SIG-M5 treated with dmso at 0.1 percent for 504 hours (cell line): ENCODE data around the gene PKD1.

ENCODE experiments used
- DNase-seq: peaks from one replicate; lab custom pipeline; 2025; ENCODE audit not compliant: unreplicated experiment; lab: John Stamatoyannopoulos, UW

PKD1 gene

DNA sequence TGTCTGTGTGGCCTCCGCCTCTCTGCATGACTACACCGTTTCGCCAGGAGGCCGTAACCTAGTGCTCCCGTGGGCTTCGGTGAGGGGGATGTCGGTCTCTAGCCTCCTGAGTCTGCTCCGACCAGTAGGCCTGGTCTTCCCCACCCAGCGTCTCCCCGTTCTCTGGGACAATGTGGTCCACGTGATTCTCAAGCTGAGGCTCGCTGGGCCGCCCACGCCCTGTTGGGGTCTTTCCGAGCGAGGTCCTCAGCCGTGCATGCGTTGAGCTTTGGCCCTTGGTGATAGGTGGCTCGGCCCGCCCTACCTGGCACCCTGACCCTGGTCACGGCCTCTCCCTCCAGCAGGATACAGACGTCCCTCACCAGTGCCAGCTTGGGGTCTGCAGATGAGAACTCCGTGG, 57.0 kb downstream of the PKD1 start:
- DNase-seq = no peak

DNA sequence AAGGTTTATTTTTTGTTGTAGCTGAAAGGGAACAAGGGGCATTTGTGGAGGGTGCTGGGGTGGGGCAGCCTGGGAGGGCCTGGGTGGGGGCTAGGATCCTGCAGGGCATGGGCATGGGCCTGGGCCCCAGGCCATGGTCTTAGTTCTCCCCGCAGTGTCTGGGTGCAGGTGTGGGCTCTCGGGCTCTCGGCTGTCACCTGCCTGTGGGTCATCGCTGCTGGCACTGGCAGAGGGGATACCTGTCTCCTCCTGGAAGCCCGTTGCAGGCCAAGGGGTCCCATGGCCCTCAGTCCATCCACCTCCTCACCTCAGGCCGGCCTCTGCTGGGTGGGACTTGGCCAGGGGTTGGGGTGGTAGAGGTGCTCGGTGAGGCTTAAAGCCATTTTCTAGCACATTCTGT, 57.6 kb downstream of the PKD1 start:
- DNase-seq = no peak

DNA sequence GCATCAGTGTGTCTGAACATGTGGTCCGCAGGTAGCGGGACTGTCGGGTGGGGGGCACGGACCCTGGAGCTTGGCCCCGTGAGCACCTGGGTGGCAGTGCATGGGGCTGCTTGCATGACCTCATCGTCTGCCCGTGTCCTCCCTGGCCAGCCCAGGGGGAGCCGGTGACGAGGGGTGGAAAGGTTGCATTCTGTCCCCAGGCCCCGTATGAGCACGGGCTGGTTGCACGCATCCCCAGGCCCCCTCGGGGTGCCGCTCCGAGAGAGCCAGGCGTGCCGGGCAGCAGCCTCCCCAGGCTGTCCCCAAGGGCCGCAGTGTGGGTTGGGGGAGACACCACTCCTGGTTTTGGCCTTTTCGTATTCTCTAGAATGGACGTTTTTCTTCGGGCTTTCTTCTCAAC, 58.0 kb downstream of the PKD1 start:
- no peak for DNase-seq

DNA sequence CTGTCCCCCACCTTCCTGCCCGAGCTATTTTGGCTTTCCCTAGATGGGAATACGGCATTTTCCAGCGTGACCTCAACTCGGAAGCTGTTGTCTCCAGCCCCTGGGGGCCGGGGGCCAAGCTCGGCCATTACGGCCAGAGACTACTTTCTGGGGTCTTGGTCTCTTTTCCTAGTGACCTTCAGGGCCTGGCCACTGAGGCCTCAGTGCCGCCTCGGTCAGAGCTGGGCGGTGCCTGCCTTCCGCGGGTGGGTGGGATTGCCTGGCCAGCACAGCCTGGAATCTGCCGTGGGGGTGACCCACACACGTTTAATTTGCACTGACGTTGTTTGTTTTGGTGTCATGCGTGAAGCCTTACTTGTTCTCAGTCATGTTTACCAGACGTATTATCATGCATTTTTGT, 58.7 kb downstream of the PKD1 start:
- DNase-seq = no peak

DNA sequence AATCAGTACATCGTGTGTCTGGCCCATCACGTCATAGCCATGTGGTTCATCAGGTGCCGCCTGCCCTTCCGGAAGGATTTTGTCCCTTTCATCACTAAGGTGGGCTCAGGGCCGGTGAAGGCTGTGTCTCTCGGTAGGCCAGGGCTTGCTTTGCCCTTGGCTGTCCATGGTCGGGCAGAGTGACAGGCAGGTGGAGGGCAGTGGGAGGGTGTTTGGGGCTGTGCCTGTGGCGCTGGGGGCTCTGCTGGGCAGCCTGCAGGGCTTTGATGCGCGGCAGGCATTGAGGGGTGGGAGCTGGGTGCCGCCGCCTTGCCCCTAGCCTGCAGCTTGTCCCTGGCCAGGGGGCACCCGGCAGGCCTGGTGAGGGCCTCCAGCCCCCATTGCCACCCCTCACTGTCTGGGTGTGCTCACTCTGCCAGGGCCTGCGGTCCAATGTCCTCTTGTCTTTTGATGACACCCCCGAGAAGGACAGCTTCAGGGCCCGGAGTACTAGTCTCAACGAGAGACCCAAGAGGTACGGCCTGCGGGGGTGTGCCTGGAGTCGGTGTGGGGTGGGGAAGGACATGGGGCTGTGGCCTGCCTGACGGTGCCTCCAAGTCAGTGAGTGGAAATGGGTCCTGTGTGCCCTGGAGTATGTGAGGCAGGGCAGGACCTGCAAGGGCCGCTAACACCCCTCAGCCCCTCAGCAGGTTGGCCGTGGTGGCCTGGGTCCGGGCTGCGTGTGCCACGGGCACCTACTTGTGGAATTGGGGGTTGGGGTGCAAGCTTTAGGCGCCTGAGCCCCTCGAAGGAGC, 59.4 kb downstream of the PKD1 start:
- no peak for DNase-seq

DNA sequence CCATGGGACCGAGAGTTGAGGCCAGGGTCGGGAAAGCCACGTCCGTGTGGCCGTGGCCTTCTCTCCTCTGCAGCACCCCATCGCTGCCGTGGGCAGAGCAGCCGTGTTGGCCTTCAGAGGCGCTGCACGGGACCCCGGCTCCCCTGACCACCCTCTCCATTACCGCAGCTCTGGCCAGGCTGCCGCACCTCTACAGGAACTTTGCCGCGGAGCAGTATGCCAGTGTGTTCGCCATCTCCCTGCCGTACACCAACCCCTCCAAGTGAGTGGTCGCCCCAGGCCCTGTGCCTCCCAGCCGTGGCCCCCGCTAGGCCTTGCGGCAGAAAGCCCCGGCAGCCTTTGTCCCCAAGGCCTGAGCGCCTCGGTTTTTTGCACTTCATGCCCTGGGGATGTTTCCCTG, 60.1 kb downstream of the PKD1 start:
- DNase-seq = no peak

DNA sequence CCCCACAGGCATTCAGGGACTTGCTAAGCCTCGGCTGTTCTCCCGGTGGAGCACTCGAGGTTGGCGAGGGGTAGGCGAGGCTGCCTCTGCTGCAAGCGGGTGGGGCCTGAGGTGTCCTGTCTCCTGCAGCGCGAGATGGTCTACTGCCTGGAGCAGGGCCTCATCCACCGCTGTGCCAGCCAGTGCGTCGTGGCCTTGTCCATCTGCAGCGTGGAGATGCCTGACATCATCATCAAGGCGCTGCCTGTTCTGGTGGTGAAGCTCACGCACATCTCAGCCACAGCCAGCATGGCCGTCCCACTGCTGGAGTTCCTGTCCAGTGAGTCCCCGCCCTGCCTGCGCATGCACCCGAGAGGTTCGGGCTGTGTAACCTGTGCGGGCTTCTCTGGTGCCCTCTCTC, 61.6 kb downstream of the PKD1 start:
- no peak for DNase-seq

DNA sequence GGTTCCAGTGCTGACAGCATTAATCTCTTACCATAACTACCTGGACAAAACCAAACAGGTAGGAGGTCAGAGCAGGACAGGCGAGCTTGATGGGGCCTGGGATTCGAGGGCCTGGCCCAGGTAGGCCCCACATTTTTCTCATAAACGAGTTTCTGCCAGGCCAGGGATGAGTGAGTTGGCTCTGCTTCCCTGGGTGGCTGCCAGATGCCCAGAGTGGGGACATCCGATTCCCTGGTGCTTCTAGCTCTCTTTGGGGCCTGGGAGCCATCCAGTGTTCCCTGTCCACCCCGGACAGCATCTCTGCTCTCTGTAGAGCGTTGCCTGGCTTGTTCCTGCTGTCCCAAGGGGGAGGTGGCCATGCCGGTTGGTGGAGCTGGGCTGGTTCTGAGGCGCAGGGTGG, 62.8 kb downstream of the PKD1 start:
- no peak for DNase-seq

DNA sequence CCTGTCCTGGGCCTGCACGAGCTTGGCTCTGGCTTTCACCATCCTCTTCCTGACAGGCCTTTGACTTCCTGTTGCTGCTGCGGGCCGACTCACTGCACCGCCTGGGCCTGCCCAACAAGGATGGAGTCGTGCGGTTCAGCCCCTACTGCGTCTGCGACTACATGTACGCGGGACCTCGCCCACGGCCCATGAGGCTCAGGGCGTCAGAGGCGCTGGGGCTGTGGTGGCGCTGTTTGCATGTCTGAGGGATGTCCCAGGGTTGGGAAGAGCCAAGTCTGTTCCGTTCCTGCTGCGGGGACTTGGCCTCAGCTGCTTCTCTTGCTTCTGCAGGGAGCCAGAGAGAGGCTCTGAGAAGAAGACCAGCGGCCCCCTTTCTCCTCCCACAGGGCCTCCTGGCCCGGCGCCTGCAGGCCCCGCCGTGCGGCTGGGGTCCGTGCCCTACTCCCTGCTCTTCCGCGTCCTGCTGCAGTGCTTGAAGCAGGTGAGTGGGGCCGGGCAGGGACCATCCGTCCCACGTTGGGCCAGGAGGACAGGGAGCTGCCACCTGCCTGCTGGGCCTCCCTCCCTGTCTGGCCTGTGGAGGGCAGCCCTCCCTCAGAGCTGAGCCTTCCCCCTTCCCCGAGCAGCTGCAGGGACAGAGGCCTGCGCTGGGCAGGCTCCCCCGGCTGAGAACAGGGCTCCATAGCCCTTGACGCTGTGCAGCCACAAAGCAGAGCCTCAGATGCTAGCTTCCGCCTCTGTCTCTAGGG, 64.1 kb downstream of the PKD1 start:
- DNase-seq = no peak

DNA sequence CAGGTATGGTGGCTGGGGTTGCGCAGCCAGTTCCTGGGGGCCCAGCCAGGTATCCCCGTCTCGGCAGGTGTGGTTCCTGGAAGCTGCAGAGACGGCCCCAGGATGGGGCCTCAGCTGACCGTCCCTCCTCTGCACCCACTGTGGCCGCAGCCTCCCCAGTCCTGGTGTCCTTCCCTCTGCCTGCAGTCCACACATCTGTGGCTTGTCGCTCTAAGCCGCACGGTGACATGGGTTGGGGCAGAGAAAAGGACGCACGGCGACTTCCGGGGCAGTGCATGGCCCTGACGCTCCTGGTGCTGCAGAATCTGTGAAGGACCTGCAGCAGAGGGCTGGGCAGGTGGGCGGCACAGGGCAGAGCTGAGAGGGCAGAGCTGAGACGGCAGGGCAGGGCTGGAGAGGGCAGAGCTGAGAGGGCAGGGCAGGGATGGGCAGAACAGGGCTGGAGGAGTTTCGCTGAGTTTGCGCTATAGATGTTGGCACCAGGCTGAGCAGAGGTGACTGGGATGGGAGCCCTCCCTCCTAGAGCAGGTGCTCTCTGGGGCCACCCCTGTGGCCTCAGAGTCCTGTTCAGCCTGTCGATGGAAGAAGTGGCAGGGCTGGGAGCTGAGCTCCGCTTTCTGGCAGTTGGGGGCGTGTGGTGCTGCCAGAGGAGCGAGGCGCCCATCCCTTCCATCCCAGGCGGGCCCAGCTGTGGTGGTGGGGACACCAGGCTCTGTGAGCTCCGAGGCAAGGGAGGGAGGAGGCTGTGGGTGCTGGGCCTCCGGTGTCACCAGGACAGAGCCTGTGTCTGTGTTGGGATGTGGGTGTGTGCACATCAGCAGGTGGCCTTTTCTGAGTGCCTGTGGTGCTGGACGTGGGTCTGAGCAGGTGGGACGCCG, 64.9 kb downstream of the PKD1 start:
- DNase-seq = no peak

DNA sequence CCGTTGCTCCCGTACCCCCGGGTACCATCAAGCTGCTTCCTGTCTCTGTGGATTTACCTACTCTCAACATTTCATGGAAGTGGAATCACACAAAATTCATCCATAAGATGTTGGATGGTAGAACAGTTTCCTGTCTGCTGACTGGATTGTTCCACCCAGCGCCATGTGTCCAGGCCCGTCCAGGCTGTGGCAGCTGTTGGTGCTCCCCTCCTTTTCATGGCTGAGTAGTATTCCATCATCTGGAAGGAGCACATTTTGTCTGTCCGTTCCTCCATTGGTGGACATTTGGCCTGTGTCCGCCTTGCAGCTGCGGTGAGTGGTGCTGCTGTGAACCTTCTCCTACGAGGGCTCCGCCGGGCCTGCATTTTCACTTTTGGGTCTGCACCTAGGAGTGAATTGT, 69.6 kb downstream of the PKD1 start:
- no peak for DNase-seq

DNA sequence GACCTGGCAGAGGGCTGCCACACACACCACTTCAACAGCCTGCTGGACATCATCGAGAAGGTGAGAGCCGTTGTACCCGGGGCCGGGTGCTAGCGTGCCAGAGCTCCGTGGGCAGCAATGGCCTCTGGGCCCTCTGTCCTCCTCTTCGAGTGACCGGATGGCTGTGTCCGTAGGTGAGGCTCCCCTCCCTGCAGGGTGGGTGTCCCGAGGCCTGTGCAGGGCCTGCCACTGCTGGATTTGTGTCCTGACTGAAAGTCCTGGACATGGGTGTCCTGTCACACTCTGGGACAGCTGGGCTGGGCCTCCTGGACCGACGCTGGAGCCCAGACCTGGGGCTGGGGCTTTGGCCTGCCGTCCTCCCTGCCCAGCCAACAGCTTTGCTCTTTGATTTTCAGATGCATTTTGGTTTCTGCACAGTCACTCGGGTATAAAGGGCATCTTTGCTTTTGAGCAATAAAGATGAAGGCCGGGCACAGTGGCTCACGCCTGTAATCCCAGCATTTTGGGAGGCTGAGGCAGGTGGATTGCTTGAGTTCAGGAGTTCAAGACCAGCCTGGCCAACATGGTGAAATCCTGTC, 71.2 kb downstream of the PKD1 start:
- DNase-seq = no peak

DNA sequence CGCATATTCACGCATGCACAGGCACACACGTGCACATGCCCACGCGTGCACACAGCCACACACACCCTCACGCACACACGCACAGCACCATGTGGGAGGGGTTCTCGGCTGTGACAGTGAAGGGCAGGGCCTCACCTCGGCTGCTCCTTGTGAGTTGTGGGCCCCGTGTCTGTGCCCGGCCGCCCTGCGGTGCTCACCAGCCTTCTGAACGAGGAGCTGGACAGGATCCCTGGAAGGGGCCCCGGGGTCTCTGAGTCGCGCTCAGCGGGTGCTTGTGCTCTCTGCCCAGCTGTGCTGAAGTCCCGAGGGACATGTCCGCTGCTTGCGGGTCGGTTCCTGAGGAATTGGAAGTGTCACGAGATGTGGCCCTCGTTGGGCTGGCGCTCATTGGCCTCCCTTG, 71.8 kb downstream of the PKD1 start:
- DNase-seq = no peak

DNA sequence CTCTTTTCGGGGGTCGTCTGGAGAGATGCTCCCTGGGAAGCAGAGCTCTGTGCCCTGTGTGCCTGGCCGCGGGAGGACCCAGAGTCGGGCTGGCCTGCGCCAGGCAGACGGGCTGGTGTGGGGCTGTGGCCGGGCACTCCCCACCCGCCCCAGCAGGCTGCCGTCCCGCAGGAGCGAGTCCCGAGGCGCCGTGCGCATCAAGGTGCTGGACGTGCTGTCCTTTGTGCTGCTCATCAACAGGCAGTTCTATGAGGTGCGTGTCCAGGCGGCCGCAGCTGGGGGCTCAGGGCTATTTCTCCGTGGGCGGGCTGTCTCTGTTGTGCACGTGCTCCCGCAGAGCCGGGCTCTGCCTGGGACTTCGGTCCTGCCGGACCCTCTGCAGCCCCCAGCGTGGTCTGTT, 72.9 kb downstream of the PKD1 start:
- no peak for DNase-seq

DNA sequence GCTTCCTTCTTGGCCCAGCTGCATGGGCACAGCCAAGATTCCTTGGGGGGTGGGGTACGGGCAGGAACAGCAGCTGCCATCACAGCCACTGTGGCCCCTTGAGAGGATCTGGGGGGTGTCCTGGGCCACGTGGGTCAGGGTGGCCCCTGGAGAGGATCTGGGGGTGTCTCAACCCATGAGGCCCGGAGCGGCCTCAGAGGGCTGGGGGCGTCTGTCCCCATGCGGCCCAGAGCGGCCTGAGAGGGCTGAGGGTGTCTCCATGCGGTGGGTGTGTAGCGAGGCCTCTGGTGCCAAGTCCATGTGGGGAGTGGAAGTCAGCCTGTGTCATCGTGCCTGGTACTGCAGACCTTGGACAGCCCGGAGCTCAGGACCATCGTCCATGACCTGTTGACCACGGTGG, 74.2 kb downstream of the PKD1 start:
- DNase-seq = no peak

DNA sequence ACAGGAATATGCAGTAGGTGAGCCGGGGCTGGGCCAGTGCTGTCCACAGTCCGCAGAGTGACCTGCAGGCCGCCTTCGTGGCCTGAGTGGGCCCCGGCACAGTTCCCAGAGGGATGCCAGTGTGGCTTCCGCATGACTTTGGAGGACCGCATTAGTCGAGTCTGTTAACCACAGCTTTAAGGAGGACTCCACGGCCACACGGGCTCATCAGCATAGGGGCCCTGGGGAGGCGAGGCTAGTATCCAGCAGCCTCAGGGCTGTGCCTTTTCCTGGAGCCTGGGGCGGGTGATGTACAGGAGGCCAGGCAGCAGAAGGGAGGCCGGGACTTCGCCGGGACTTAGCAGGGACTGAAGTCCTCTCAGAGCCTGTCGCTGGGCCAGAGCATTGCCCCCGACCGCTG, 74.7 kb downstream of the PKD1 start:
- no peak for DNase-seq

DNA sequence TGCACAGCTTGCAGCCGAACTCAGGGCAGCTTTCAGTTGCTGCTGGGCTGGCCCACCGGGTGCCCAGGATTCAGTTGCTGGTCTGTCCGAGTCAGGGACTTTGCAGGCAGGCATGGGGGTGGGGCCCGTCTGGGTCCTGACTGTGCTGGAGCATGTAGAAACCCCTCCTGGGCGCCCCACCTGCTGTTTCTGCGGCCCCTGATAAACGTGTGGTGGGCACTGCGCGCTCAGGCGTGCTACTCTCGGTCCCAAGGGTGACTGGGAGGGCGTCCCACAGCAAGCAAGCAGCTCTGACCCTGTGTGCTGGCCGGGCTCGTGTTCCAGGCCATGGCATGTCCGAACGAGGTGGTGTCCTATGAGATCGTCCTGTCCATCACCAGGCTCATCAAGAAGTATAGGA, 75.4 kb downstream of the PKD1 start:
- no peak for DNase-seq

DNA sequence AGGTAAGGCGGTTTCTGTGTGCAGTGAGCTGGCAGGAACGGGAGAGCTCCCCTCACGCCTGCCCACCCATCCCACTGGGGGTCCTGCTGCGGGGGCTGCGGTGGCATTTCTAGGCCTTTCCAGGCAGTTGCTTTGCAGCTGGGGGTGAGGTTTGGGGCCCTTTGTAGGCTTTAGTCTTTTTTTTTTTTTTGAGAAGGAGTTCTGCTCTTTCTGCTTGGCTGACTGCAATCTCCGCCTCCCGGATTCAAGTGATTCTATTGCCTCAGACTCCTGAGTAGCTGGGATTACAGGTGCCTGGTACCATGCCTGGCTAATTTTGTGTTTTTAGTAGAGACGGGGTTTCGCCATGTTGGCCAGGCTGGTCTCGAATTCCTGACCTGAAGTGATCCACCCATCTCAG, 76.8 kb downstream of the PKD1 start:
- DNase-seq = no peak

DNA sequence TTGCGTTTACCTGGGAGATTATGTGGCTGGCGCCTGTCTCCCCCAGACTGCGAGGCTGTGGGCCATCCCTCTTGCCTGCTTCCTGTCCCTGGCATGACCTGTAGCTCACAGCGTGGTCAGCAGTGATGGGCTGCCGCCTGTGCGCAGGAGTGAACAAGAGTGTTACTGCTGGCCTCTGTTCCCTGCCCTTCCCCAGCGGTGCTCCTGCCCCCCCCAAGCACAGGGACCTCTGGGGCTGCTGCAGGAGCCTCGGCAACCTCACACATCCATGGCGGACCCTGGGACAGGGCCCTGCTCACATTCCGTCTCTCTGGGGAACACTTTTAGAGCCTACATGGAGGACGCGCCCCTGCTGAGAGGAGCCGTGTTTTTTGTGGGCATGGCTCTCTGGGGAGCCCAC, 77.3 kb downstream of the PKD1 start:
- DNase-seq = no peak

DNA sequence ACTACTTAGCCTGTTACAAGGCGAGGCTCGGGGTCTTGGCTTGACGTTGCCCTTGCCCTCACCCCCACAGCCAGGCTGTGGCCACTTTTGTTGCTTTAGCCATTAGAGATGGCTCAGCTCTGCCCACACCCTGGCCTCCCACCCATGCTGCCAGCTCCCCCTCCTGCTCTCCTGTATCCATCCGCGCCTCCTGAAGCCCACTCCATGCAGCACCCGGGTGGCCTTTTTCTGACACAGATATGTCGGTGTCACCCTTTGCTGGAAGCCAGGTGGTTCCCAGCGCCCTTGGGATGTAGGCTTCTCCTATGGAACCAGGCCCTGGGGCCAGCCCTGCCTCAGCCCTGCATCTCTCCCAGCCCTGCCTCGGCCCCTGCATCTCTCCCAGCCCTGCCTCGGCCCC, 78.3 kb downstream of the PKD1 start:
- no peak for DNase-seq

DNA sequence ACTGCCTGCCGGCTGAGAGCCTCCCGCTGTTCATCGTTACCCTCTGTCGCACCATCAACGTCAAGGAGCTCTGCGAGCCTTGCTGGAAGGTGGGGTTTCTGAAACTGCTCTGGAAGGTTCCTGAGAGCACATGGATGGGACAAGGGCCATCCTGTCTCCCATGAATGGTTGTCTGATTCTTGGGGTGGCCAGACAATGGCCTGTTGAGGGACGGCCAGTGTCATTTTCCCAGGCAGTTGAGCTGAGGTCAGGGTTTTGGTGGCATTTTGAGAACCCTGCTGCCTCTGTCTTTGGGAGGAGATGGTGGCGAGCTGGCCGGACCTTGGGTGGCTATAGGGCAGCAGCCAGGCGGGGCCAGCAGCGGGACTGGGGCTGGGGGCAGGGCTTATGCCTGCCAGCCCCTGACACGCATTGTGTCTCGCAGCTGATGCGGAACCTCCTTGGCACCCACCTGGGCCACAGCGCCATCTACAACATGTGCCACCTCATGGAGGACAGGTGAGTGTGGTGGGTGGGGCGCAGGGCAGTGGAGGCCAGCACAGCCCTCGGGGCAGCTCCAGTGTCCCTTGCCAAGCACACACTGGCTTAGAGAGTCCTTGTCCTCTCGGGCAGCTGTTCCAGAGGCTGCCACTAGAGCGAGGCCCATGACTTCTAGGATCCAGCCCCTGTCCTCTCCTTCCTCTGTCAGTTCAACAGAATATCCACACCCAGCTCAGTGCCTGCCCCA, 78.9 kb downstream of the PKD1 start:
- no peak for DNase-seq
